Uterus (tissue), 4 donors: ENCODE measurements around the gene HDLBP. TPM values are rescaled to one million over a fixed set of nuclear protein-coding genes. Genes with fewer than 3 reads are reported as not detected.
A peak's percentile ranks its signal among the peaks of the same experiment; 100 is the strongest.

Experiments
- DNase-seq, 2 donors: peaks; one replicate each; pipeline ENCODE4 v3.0.0-alpha.2; 2019 to 2020
- H3K27ac ChIP-seq, 2 donors: fragments of 200-600 bp; sonication (generic); 1 replicate in 1 of 2; 2 replicates in 1 of 2; pipeline ENCODE4 v1.5.1; 2016 to 2018
- H3K27me3 ChIP-seq, 2 donors: fragments of 200-600 bp; sonication (generic); one replicate each; pipeline ENCODE4 v1.5.1; 2018 to 2019; ENCODE audit warnings: control low read depth in 1 of 2
- H3K36me3 ChIP-seq, 2 donors: fragments of 200-600 bp; sonication (generic); one replicate each; pipeline ENCODE4 v1.5.1; 2019; ENCODE audit warnings: control low read depth in 1 of 2
- H3K4me1 ChIP-seq, 2 donors: fragments of 200-600 bp; sonication (generic); one replicate each; pipeline ENCODE4 v1.5.1; 2018 to 2019; ENCODE audit warnings: control low read depth in 1 of 2
- H3K4me3 ChIP-seq, 2 donors: fragments of 200-600 bp; sonication (generic); 1 replicate in 1 of 2; 2 replicates in 1 of 2; pipeline ENCODE4 v1.5.1; 2018 to 2019; ENCODE audit warnings: mild to moderate bottlenecking in 1 of 2
- H3K9me3 ChIP-seq, 2 donors: fragments of 200-600 bp; sonication (generic); one replicate each; pipeline ENCODE4 v1.5.1; 2019; ENCODE audit warnings: control low read depth in 1 of 2
- POLR2A ChIP-seq, 2 donors: fragments of 450-650 bp; IDR thresholded peaks; one replicate each; pipeline ENCODE4 v1.6.1; 2016; ENCODE audit warnings: antibody characterized with exemption in 2 of 2, mild to moderate bottlenecking in 1 of 2, moderate library complexity in 1 of 2
- intact Hi-C: fragments of 100-400 bp; cut with DNase I; formaldehyde crosslinking; loops from one replicate; pipeline ENCODE4 v1.15.1; 2023; ENCODE audit warnings: low total_unique reads
- total RNA-seq, 4 donors: library from RNA; depleted of rRNA in 3 of 4; stranded (reverse); fragments of >200 nt in 3 of 4; gene quantifications; one replicate each; pipeline versions ENCODE4 v1.1.0 to v1.2.4, GENCODE V29; 2014 to 2023
- TF ChIP-seq, protein P1 (sequence below), 4 experiments: fragments of 200-600 bp in 2 of 4; fragments of 450-650 bp in 2 of 4; sonication (generic) in 2 of 4; IDR thresholded peaks; one replicate each; pipeline ENCODE4 v1.5.1; 2016 to 2019; ENCODE audit warnings: antibody characterized with exemption in 4 of 4, mild to moderate bottlenecking in 2 of 4, moderate library complexity in 1 of 4
- donor health status: DM: yes; HTN: yes; CAD: no.

The HDLBP gene
- total RNA-seq, 4 donors from 2014 or later = 226 to 1,465 (median 466) TPM

- peak in 1 of 2 donors; percentile 43 for TF ChIP-seq POLR2A (IDR thresholded peaks at IDR 0.05)
- TF ChIP-seq, protein P1, sequence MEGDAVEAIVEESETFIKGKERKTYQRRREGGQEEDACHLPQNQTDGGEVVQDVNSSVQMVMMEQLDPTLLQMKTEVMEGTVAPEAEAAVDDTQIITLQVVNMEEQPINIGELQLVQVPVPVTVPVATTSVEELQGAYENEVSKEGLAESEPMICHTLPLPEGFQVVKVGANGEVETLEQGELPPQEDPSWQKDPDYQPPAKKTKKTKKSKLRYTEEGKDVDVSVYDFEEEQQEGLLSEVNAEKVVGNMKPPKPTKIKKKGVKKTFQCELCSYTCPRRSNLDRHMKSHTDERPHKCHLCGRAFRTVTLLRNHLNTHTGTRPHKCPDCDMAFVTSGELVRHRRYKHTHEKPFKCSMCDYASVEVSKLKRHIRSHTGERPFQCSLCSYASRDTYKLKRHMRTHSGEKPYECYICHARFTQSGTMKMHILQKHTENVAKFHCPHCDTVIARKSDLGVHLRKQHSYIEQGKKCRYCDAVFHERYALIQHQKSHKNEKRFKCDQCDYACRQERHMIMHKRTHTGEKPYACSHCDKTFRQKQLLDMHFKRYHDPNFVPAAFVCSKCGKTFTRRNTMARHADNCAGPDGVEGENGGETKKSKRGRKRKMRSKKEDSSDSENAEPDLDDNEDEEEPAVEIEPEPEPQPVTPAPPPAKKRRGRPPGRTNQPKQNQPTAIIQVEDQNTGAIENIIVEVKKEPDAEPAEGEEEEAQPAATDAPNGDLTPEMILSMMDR (IDR thresholded peaks at IDR 0.05) = peak in 1 of 4 experiments; percentile 5
- no peaks in the 10 kb centered on the region for H3K9me3 ChIP-seq
- intact Hi-C loops = no loop called here
- no peaks in the 10 kb centered on the region for H3K27me3 ChIP-seq
- DNase-seq = peak; percentile 72 to 73
- peak overlapping the region; percentile 44 to 45 for H3K4me3 ChIP-seq
- H3K36me3 ChIP-seq = no peaks in the 10 kb centered on the region
- H3K4me1 ChIP-seq = peaks cover 0 to 4% of the 10 kb centered on the region in 2 donors
- peak overlapping the region; percentile 92 to 94 for H3K27ac ChIP-seq
These were observed 98.0 kb downstream of the HDLBP start for GRCh38 chr2:241217320-241218031.

GRCh38 chr2:241216211-241216761, 99.2 kb downstream of the HDLBP start:
- H3K27me3 ChIP-seq = no peaks in the 10 kb centered on the region
- H3K36me3 ChIP-seq = no peaks in the 10 kb centered on the region
- no peak overlapping the region for H3K4me3 ChIP-seq
- intact Hi-C loops = no loop called here
- TF ChIP-seq, protein P1 (IDR thresholded peaks at IDR 0.05) = no peak
- no peak for TF ChIP-seq POLR2A (IDR thresholded peaks at IDR 0.05)
- DNase-seq = no peak
- H3K9me3 ChIP-seq = no peaks in the 10 kb centered on the region
- peaks cover 0 to 4% of the 10 kb centered on the region in 2 donors for H3K4me1 ChIP-seq
- no peak overlapping the region for H3K27ac ChIP-seq

DNA sequence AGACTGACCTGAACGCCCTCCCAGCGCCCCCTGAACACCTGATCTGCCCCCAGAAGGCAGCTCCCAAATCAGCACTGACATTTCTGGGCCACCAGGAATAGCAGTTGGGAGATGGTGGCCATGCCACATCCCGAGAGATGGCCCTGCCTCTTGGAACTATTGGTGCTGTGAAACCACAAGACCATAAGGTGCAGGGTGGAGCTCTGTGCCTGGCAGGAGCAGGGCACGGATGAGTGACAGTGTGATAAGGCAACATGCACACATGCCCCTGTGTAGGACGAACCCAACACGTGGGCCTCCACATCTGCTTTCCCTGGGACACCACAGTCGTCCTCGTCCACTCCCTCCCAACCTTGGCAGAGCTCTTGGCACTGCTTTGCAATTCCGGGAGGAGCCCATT, 100.1 kb downstream of the HDLBP start:
- H3K9me3 ChIP-seq = no peaks in the 10 kb centered on the region
- TF ChIP-seq POLR2A (IDR thresholded peaks at IDR 0.05) = no peak
- TF ChIP-seq, protein P1 (IDR thresholded peaks at IDR 0.05) = no peak
- no peaks in the 10 kb centered on the region for H3K36me3 ChIP-seq
- H3K27ac ChIP-seq = no peak overlapping the region
- peaks cover 0 to 4% of the 10 kb centered on the region in 2 donors for H3K4me1 ChIP-seq
- no peak overlapping the region for H3K4me3 ChIP-seq
- intact Hi-C loops = no loop called here
- DNase-seq = no peak
- no peaks in the 10 kb centered on the region for H3K27me3 ChIP-seq

GRCh38 chr2:241214766-241215165, 100.7 kb downstream of the HDLBP start:
- Histone ChIP-seq H3K27me3 (no peaks in the 10 kb centered on the region), H3K27ac (no peak overlapping the region), H3K9me3 (no peaks in the 10 kb centered on the region), H3K36me3 (no peaks in the 10 kb centered on the region), H3K4me3 (no peak overlapping the region), H3K4me1 (peaks cover 0 to 4% of the 10 kb centered on the region in 2 donors)
- no peak for TF ChIP-seq POLR2A (IDR thresholded peaks at IDR 0.05)
- DNase-seq = no peak
- intact Hi-C loops = no loop called here

- no peaks in the 10 kb centered on the region for H3K9me3 ChIP-seq
- H3K27ac ChIP-seq = no peak overlapping the region
- intact Hi-C loops = no loop called here
- DNase-seq = no peak
- peaks cover 0 to 4% of the 10 kb centered on the region in 2 donors for H3K4me1 ChIP-seq
- no peaks in the 10 kb centered on the region for H3K36me3 ChIP-seq
- no peak overlapping the region for H3K4me3 ChIP-seq
- no peak for TF ChIP-seq POLR2A (IDR thresholded peaks at IDR 0.05)
- TF ChIP-seq, protein P1 (IDR thresholded peaks at IDR 0.05) = no peak
- H3K27me3 ChIP-seq = no peaks in the 10 kb centered on the region
These were observed 101.3 kb downstream of the HDLBP start for GRCh38 chr2:241214209-241214608.
